Ramos (cell line): ENCODE measurements around the gene SH2D7.

Experiments used
- in situ Hi-C: fragments of 300-500 bp; cut with MboI; formaldehyde crosslinking; loops from one replicate; pipeline ENCODE4 v1.14.3; 2022; ENCODE audit warnings: low sequenced_read_pairs; ENCODE audit not compliant: unreplicated experiment

Gene SH2D7

DNA sequence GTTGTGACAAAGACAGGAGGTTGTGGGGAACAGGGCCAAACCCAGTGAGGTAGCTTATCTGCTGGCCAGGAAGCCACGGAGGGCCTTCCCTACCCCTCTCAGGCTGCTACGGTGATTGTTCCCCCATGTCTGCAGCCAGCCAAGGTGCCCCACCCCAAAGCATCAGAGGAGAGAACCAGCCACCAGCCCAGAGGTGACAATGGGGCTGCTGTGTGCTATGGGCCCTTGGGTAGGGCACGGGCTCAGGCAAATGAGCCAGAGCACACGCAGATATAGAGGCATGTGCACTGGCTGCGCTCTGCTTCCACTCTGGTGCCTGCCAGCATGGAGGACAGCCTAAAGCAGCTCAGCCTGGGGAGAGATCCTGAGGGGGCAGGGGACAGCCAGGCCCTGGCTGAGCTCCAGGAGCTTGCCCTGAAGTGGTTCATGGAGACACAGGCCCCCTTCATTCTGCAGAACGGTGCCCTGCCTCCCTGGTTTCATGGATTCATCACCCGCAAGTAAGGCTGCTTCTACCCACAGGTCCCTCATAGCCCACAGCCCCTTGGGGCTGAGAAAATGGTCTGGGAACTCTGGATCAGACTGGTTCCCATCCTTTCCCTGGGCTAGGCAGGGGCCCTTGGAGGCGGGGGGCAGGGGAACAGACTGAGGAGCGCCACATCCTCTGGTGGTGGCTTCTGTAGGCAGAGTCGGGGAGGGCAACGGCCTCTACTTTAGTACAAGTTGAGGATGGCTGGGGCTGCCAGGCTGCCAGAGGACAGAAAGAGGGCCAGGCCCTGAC, at the start of gene SH2D7:
SH2D7 (plus strand) TSS at position 301 of the 781 bp plus-strand sequence; CDS start at position 325, 24 bp downstream.
- in situ Hi-C loops = no loop called here

DNA sequence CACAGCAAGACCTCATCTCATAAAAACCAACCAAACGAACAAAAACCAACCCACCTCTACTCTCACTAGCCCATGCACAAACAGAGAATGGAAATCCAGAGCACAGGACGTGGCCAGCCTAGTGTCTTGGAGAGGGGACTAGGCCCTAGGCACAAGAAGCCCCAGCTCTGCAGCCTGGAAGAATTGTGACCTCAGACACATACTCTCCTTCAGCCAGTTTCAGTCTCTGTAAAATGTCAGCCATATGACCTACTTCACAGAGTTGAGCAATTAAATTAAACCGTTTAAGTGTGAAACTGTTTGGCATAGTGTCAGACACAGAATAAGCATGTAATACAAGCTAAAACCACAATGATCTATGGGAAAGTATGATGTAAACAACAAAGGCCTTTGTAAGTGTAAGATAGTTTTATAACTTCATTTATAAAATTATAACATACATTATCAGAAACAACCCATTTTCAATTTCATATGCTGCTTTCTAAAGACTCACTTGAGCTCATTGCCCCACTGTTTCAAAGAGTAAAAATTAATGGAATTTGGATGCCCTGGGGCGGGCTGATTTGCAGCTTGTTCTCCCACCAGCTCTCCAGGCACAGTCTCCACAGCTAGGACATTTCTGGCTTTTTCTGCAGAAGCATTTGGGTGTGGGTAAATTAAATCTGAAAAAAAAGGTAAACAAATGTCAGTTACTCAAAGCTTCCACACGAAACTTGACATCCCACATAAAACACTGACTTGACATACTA, 47.8 kb upstream of the SH2D7 start:
- in situ Hi-C loops = no loop called here

DNA sequence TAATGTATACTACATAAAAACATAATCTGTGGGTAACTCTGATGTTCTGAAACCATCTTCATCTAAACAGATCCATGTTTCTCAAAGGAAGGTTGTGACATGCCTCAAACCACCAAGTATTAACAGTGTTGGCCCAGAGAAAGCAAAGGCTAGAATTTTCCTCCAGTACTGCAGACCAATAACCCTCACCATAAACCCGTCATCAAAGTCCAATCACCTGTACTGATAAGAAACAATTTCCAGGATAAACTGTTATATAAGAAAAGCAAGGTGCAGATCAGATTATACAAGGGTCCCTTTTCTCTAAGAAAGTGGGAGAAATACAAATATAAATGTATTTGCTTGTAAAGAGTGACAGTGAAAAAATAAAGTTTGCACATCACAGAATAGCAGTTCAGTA, 47.2 kb upstream of the SH2D7 start:
- in situ Hi-C loops = no loop called here

DNA sequence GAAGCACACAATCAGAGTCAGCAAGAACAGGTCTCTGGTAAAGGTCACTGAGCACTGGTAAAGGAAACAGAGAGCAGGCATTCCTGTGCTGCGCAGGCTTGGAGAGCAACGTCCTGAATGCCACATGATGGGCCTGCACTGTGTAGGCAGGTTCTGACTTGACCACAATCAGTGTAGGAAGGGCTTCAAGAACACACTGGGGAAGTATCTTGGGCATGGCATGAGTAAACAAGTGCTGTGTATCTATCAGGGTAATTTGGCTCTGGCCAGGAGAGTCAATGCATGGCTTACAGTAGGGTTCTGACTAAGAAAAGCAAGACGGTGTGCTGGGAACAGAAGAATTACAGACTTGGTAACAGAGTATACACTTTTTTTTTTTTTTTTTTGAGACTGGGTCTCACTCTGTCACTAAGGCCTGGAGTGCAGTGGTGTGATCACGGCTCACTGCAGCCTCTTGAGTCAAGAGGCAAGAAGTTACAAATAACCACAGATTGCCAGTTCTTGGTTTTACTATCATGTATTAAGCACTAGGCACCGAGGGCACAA, 45.5 kb upstream of the SH2D7 start:
- in situ Hi-C loops = no loop called here

DNA sequence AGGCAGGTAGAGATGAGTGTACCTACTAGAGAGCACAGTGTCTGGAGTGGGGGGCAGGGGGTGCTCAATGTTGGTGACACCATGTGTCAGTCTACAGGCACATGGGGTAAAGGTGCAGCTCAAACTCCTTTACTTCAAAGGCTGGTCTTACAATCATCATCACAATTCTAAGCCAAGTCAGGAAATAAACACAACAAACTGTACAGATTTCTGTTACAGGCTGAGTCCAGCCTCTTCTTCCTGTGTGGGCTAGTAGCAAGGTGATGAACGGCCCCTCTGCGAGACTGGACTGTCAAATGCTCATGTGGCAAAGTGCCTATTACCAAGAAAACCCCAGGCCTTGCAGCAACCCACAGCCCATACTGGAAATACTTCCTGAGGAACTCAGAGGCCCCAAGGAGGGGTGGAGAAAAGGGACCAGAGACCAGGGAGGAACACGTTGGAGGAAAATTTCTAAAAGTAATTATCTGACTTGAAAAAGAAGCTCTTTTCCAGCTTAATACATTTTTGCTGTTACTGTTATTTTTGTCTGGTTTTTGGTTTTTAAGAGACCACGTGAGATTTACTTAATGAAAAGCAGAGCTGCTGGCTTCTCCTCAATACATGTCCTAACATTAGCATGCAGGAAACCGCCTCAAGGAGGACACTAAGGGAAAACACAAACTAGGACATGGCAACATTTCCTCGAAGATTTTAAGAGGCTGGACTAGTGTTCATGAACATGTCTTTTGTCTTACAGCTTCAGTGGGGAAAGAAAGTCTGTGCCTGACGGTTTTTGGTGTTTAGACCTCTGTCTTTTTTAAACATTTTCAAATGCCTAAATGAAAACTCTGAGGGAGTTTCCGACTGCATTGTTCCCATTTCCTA, 44.4 kb upstream of the SH2D7 start:
- in situ Hi-C loops = no loop called here

DNA sequence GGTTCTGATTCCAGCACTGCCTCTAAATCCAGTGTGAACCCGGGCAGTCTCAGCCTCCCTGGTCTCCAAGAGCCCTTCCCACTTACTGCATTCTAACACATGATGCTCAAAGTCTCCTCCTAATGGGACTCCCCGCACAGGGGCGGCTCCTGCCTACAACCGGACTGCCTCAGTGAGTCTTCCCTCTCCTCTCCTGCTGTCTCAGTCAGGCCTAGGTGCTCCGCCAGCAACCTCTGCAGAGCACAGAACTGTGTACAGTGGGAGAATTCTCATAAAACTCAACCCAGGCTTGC, 43.8 kb upstream of the SH2D7 start:
- in situ Hi-C loops = no loop called here

DNA sequence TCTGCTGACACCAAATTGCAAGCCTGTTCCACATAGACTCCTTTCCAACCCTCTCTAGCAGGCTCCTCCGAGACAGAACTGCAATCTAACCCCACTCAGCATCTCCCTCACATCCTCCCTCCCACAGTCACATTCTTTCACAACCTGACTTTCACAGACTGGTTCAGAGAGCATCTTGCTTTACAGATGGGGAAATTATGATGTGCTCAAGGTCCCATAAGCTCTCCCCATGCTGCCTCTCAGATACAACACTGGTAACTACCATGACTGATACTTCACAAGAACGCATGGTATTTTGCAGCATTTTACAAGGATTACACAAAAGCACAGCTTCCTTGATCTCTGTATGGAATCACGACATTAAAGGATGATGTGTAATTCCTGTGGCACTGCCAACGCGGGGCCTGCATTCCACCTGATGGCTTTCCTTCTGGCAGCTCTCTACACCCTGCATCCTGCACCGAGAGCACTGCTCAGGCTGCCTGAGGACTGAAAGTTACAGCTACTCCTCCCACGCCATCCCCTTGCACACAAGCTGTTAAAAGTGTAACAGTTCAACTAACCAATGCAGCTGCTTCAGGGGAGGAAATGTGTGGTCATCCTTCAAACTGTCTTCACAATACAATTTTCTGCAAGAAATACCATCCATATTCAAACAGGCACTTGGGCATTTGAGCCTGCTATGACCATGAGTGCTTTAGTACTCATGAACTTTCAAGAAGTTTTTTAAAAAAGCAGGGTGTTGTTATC, 42.5 kb upstream of the SH2D7 start:
- in situ Hi-C loops = no loop called here

DNA sequence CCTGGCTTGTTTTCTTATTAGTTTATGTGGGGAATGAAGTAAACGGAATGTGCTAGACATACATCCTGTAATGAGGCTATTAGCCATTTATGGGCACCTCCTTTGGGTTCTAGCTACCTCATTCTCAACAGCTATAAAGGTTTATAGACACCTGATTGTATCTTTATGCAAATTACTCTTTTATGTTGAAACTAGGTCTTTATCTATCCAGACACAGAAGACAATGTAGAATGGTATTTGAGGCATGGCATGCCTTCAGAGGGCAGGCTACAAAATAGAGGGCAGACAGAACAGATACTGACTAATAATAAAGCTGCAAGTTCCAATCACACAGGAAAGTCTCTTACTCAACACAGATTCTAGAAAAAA, 41.9 kb upstream of the SH2D7 start:
- in situ Hi-C loops = no loop called here

DNA sequence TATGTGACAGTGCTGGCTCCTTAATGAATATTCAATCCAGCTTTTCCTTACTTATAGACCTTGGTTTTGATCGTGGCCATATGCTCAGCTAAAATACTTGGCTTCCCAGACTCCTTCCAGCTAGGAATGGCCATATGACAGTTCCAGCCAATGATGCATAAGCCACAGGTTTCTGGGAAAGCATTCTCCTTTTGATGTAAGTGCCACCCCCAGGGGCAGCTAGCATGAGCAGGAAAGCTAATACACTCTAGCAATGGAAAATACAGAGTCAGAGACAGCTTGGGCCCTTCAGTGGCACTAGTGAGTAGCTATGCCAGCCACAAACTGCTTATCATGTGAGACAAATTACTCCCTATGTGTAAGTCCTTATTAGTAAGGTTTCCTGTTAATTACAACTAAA, 41.5 kb upstream of the SH2D7 start:
- in situ Hi-C loops = no loop called here

DNA sequence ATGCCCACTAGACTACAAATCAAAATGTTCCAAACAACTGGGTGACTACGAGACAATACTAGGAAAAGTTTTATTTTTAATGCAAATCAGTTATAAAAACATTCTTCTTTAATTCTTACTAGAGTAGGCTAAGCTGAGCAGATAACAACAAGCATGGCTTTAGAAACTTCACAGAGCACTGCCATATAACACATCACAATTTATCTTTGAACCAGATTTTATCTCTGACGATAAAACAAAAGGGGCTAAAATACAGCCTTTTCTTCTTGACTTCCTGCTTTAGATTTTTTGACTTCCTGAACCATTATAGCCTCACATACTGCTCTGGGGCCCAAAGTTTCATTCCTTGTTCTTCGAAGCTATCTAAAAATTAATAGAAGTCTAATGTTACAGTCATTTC, 40.8 kb upstream of the SH2D7 start:
- in situ Hi-C loops = no loop called here

DNA sequence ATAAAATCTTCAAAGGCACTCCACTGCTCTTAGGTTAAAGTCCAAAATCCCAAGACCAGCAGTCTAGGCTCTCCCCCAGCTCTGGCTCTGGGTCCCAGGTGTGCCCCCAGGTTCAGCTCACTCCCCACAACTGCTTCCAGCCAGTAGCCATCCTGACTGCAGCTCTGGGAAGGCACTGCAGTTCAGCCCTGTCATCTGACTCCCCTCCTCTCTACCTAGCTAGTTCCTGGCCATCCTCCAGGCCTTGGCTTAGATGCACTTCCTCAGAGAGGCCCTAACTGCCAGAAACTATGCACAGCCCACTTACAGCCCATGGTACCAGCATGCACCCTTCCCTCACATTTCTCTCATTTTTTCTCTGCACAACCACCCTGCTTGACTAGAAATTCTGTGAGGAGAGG, 40.4 kb upstream of the SH2D7 start:
- in situ Hi-C loops = no loop called here

DNA sequence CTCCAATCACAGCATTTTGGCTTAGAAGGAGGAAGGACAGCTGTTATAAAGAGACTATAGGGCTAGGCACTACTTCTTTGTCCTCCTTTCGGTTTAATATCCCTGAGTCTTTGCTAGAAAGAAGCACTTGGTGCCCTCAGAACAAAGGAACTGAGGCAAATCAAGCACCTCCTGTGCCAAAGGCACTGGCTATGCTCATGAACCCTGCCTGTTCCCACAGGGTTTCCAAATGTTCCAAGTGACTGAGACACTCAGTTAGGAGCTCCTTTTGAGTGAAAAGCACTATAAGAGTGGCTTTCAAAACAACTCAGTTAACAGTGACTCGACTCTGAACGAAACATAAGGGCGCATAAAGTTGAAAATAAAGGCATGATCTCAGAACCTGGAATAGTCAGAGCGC, 39.8 kb upstream of the SH2D7 start:
- in situ Hi-C loops = no loop called here

DNA sequence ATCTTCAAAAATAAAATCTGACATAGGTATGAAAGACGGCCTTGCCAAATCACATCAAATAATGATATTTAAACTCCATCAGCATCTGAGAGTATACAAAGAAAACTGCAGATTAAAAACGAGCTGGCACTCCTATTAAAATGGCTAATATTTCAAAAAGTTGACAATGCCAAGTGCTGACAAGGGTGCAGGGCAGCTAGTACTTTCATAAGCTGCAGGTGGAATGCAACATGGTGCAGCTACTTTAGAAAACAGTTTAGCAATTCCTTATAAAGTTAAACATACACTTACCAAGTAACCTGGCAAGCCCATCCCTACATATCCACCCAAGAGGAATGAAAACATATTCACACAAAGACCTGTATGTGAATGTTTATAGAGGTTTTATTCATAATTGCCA, 37.8 kb upstream of the SH2D7 start:
- in situ Hi-C loops = no loop called here

DNA sequence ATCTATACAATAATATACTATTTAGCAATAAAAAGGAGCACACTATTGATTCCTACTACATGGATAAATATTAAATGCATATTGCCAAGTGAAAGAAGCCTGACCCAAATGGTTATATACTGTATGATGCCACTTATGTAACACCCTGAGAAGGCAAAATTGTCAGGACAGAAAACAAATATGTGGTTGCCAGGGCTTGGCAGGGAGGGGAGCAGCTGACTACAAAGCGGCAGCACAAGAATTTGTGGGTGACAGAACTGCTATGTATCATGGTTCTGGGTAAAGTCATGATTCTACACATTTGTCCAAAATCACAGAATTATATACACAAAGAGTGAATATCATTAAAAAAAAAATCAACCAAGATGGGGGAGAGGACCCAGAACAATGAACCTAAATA, 37.4 kb upstream of the SH2D7 start:
- in situ Hi-C loops = no loop called here

DNA sequence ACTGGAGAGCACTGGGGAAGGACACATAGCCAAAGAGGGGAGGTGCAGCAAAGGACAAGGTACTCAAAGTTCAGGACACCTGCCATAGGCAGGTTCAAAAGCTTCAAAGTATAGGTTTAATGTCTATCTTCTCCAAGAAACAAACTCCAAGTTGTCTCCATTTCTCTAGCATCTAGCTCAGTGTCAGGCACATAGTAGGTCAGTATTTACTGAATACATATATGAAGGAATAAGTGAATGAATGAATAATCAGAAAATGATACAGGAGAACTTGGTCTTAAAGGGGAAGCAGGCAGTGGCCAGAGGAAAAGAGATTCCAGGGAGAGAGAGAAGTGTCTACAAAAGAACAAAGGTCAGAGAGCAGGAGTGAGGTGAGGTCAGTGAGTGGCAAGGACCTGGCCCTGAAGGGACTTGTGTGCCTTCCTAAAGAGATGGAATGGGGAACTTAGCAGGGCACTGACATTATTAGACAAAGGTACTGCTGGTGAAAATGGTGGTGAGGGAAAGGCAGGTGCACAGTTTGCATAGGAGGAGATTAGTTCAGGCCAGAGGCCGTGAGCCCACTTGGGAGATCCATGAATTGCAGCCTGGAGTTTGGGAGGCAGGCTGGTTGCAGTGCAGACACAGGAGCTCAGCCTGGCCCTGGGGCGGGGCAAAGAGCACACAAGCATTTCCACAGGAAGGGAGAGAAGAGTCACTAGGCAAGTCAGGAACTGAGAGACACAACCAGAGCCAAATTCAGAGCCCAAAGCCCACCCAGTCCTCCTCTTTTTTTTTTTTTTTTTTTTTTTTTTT, 36.2 kb upstream of the SH2D7 start:
- in situ Hi-C loops = no loop called here

DNA sequence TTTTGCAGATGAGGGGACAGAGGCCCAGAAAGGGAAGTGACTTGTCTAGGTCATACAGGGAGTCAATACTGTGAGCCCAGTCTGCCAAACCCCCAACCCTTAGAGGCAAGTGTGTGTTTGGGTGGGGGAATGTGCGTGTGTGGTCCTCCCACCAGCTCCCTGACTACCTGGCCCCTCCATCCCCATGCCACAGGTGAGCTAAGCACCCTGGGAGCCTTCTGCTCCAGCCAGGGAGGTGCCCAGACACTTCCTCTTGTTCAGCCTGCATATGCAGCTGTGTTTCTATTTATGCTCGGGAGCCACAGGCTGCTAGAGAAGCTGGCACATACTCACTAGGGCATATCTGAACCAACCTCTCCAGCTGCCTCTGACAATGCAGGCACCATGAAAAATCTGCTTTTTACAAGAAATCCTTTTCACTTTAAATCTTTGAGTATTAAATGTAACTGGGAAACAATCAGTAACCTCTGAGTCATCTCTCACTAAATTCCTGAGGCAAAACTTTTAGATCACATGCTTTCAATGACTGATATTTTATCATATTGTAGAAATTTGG, 35.6 kb upstream of the SH2D7 start:
- in situ Hi-C loops = no loop called here

DNA sequence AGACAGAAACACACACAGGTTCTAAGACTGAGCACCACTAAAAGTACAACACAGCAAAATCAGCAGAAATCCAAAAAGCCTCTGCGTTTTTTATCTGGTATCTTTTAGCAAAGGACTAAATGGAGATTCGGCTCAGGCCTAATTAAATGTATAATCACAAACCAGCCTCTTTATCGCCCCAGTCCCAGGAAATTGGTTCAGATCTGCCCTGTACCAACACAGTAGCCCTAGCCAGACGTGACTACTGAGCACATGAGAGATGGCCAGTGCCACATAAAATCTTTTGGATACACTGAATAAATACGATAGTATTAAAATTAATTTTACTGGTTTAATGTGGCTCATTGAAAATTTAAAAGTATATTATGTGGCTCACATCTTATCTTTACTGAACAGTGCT, 34.6 kb upstream of the SH2D7 start:
- in situ Hi-C loops = no loop called here

DNA sequence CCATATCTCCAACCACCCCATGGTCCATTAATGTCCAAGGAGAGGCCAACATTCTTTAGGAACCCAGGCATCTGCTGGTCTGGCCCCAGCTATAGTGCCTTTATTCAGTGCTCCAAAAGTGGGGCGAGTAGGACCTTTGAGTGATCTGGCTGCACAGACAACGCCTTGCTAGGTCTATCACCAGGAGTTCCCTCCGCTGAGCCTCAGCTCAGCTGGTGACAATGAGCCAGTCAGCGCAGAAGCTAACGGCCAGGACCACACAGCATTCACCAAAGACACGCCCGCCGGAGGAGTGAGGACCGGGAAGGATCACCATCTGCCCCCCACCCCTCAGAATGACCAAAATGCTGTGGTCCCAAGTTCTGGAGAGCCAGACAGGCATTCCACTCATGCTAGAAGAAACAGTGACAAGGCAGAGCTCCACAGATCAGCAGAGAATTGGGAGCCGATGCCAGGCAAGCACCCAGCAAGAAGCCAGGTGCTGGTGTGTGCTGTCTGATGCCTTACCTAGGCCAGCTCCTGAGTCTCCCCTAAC, 33.9 kb upstream of the SH2D7 start:
- in situ Hi-C loops = no loop called here
